ENCODE measurements around the gene GSS. TPM values are rescaled to one million over a fixed set of nuclear protein-coding genes. Genes with fewer than 3 reads are reported as not detected.

The GSS gene
- total RNA-seq, 1 experiment from 2014 or later: 83.6 TPM

DNA sequence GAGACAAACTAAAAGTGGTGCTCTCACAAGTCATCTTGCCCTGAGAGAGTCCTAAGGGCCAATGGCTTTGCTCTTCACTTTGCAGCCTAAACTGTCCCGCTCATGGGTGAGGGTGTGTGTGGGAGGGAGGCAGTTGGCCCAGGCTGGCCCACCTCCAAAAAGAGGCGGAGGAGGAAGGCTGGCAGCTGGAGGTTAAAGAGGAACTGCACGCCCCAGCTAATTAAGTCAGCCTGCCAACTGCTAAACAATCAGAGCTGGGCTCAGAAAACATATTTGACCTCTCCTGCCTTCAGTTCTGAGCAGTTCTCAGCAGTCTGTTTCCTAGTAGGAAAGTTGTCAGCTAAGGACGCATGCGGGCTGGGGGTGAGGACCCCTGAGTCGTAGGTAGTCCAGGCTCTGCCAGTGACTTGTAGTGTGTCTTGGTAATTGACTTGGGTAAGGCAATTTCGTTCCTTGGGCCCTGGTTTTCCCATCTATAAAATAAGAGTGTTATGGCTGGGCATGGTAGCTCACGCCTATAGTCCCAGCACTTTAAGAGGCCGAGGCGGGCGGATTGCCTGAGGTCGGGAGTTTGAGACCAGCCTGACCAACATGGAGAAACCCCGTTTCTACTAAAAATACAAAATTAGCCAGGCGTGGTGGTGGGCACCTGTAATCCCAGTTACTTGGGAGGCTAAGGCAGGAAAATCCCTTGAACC, 17.0 kb downstream of the GSS start:
- TF ChIP-seq CEBPB (IDR thresholded peaks at IDR 0.05; ENCODE audit: low read depth) (no peak), EZH2 (IDR thresholded peaks at IDR 0.05) (no peak), SP1 (IDR thresholded peaks at IDR 0.05; ENCODE audit: low read depth) (no peak), ZFX (IDR thresholded peaks at IDR 0.05) (no peak), POLR2AphosphoS5 (IDR thresholded peaks at IDR 0.05; ENCODE audit: low read depth, low read length) (no peak), SIN3A (IDR thresholded peaks at IDR 0.05; ENCODE audit: low read depth) (no peak), EGR1 (IDR thresholded peaks at IDR 0.05; ENCODE audit: low read depth) (no peak), ZNF274 (IDR thresholded peaks at IDR 0.05; ENCODE audit: low read depth, low read length) (no peak), FOSL1 (IDR thresholded peaks at IDR 0.05; ENCODE audit: low read depth) (no peak), ELF1 (IDR thresholded peaks at IDR 0.05; ENCODE audit: borderline replicate concordance, low read depth) (no peak), YY1 (IDR thresholded peaks at IDR 0.05; ENCODE audit: extremely low read depth, insufficient replicate concordance, low read depth, low read length) (no peak), CBX3 (IDR thresholded peaks at IDR 0.05; ENCODE audit: low read depth) (no peak)
- Histone ChIP-seq H3K4me2 (ENCODE audit: low read length) (no peak overlapping the region), H3K9me2 (ENCODE audit: insufficient read depth) (no peaks in the 10 kb centered on the region), H2AFZ (ENCODE audit: low read depth, low read length, poor library complexity, severe bottlenecking) (no peak overlapping the region), H3K9me3 (ENCODE audit: control insufficient read depth in 1 of 2, insufficient read depth in 1 of 2, low read depth in 1 of 2, low read length in 2 of 2) (no peaks in the 10 kb centered on the region), H3K4me1 (ENCODE audit: control insufficient read depth in 1 of 2, insufficient read depth in 2 of 2, low read length in 2 of 2) (no peaks in the 10 kb centered on the region), H3K27me3 (ENCODE audit: insufficient read depth, low read length) (no peaks in the 10 kb centered on the region), H3K9ac (ENCODE audit: low read length) (no peak overlapping the region), H3K79me2 (ENCODE audit: insufficient read depth, low read length) (no peaks in the 10 kb centered on the region), H4K20me1 (ENCODE audit: insufficient read depth) (no peaks in the 10 kb centered on the region), H3K4me3 (replicated peaks in 1 of 2; ENCODE audit: low read depth in 1 of 2, low read length in 2 of 2) (no peak overlapping the region), H3K27ac (ENCODE audit: low read depth, low read length) (no peak overlapping the region), H3K36me3 (ENCODE audit: control insufficient read depth in 1 of 2, insufficient read depth in 2 of 2, low read length in 2 of 2) (peaks cover 25 to 47% of the 10 kb centered on the region in 2 experiments)
- ATAC-seq (no peak), DNase-seq (ENCODE audit: low read depth, low spot score) (no peak)
- intact Hi-C loops (cut with micrococcal nuclease): no loop called here
- CTCF ChIA-PET: no interaction called here
- POLR2A ChIA-PET: interaction anchor here (1.0 kb wide), 1 partner anchor 17 kb away, joined by 3 read pairs; the partner anchor contains the start of genes GSS and MYH7B
- BruUV-seq (replicated peaks): no TSS peak
- RAD21 ChIA-PET (ENCODE audit: low non-redundant PET in 1 of 2, low total read pairs in 2 of 2, uncharacterized antibody in 2 of 2, unreplicated experiment in 2 of 2): no interaction called here

DNA sequence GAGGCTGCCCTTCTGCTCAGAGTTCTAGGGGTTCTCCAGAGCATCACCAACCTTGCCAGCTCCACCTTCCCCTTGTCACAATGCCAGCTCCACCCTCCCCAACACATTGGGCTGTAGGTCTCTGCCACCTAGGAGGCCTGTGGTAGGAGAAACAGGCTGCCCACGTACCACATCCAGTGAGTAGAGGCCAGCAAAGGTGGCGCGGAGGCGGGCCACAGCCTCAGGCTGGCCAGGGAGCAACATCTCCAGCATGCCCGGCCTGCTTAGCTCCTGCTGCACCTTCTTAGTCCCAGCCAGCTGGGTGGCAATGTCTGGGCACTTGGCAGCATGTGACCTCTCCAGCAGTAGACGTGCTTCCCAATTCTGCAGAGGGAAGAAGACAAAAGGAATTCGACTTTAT, 23.8 kb downstream of the GSS start:
- no peak for ATAC-seq
- H3K4me1 ChIP-seq (ENCODE audit: control insufficient read depth in 1 of 2, insufficient read depth in 2 of 2, low read length in 2 of 2): peaks cover 0 to 2% of the 10 kb centered on the region in 2 experiments; a peak in 2 of 4 replicates
- no peak for TF ChIP-seq JUND (IDR thresholded peaks at IDR 0.05)
- no peak for TF ChIP-seq POLR2A (IDR thresholded peaks at IDR 0.05; ENCODE audit: borderline replicate concordance, extremely low read depth, insufficient read depth, insufficient read length)
- no peak for TF ChIP-seq ZNF274 (IDR thresholded peaks at IDR 0.05; ENCODE audit: low read depth, low read length)
- TF ChIP-seq CEBPB (IDR thresholded peaks at IDR 0.05; ENCODE audit: low read depth): no peak
- TF ChIP-seq SRF (IDR thresholded peaks at IDR 0.05; ENCODE audit: low read depth): no peak
- no peak for TF ChIP-seq SP1 (IDR thresholded peaks at IDR 0.05; ENCODE audit: low read depth)
- no peak for TF ChIP-seq ZFX (IDR thresholded peaks at IDR 0.05)
- TF ChIP-seq SIN3A (IDR thresholded peaks at IDR 0.05; ENCODE audit: low read depth): no peak
- no peak for TF ChIP-seq EGR1 (IDR thresholded peaks at IDR 0.05; ENCODE audit: low read depth)
- TF ChIP-seq TCF7L2 (IDR thresholded peaks at IDR 0.05; ENCODE audit: borderline replicate concordance, extremely low read depth, insufficient read depth, insufficient read length): no peak
- no peak for TF ChIP-seq FOSL1 (IDR thresholded peaks at IDR 0.05; ENCODE audit: low read depth)
- no peak for TF ChIP-seq ELF1 (IDR thresholded peaks at IDR 0.05; ENCODE audit: borderline replicate concordance, low read depth)
- TF ChIP-seq, protein P1, sequence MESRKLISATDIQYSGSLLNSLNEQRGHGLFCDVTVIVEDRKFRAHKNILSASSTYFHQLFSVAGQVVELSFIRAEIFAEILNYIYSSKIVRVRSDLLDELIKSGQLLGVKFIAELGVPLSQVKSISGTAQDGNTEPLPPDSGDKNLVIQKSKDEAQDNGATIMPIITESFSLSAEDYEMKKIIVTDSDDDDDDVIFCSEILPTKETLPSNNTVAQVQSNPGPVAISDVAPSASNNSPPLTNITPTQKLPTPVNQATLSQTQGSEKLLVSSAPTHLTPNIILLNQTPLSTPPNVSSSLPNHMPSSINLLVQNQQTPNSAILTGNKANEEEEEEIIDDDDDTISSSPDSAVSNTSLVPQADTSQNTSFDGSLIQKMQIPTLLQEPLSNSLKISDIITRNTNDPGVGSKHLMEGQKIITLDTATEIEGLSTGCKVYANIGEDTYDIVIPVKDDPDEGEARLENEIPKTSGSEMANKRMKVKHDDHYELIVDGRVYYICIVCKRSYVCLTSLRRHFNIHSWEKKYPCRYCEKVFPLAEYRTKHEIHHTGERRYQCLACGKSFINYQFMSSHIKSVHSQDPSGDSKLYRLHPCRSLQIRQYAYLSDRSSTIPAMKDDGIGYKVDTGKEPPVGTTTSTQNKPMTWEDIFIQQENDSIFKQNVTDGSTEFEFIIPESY (IDR thresholded peaks at IDR 0.05; ENCODE audit: extremely low read depth, insufficient replicate concordance, low read length): no peak
- TF ChIP-seq ATF3 (IDR thresholded peaks at IDR 0.05): no peak
- no peak for TF ChIP-seq EZH2phosphoT487 (IDR thresholded peaks at IDR 0.05; ENCODE audit: borderline replicate concordance)

More for the DNA sequence above, 23.8 kb downstream of the GSS start:
- Histone ChIP-seq H3K4me2 (ENCODE audit: low read length) (no peak overlapping the region), H3K27ac (ENCODE audit: low read depth, low read length) (no peak overlapping the region), H4K20me1 (ENCODE audit: insufficient read depth) (no peaks in the 10 kb centered on the region), H3K36me3 (ENCODE audit: control insufficient read depth in 1 of 2, insufficient read depth in 2 of 2, low read length in 2 of 2) (peaks cover 31 to 40% of the 10 kb centered on the region in 2 experiments; a peak in 3 of 4 replicates), H3K9me3 (ENCODE audit: control insufficient read depth in 1 of 2, insufficient read depth in 1 of 2, low read depth in 1 of 2, low read length in 2 of 2) (no peaks in the 10 kb centered on the region), H2AFZ (ENCODE audit: low read depth, low read length, poor library complexity, severe bottlenecking) (no peak overlapping the region), H3K4me3 (replicated peaks in 1 of 2; ENCODE audit: low read depth in 1 of 2, low read length in 2 of 2) (no peak overlapping the region), H3K79me2 (ENCODE audit: insufficient read depth, low read length) (no peaks in the 10 kb centered on the region), H3K9me2 (ENCODE audit: insufficient read depth) (no peaks in the 10 kb centered on the region), H3K9ac (ENCODE audit: low read length) (no peak overlapping the region), H3K27me3 (ENCODE audit: insufficient read depth, low read length) (no peaks in the 10 kb centered on the region)
- ChIA-PET CTCF (no interaction called here), RAD21 (ENCODE audit: low non-redundant PET in 1 of 2, low total read pairs in 2 of 2, uncharacterized antibody in 2 of 2, unreplicated experiment in 2 of 2) (no interaction called here), POLR2A (no interaction called here)
- no TSS peak for BruUV-seq (replicated peaks)
- intact Hi-C loops (cut with micrococcal nuclease): no loop called here
- no peak for DNase-seq (ENCODE audit: low read depth, low spot score)

Data from HCT116 (cell line).